NT2/D1 (cell line): ENCODE results near the gene CEP104.

Experiments used
- SUZ12 ChIP-seq: IDR thresholded peaks from 2 replicates; pipeline ENCODE4 v1.6.1; 2011; ENCODE audit not compliant: insufficient read length, insufficient read depth; ENCODE audit errors: extremely low read depth
- YY1 ChIP-seq: IDR thresholded peaks from 2 replicates; pipeline ENCODE4 v1.6.1; 2011; ENCODE audit not compliant: insufficient read length, insufficient read depth
- ZNF274 ChIP-seq: IDR thresholded peaks from 2 replicates; pipeline ENCODE4 v1.6.1; 2011; ENCODE audit warnings: mild to moderate bottlenecking, low read depth, low read length

GRCh38 chr1:3820316-3820715 lies 36.7 kb downstream of the CEP104 start:
- TF ChIP-seq YY1 (no peak), ZNF274 (no peak), SUZ12 (no peak)
